MM.1S (cell line): ENCODE measurements around the gene SLC1A2.

Source experiments
- EZH2 ChIP-seq: fragments of 300-600 bp; sonication (generic); optimal IDR thresholded peaks from 2 replicates; pipeline ENCODE3; 2017; ENCODE audit warnings: low read depth, mild to moderate bottlenecking, antibody characterized with exemption, low read length, mixed read lengths
- TF ChIP-seq, protein P1 (sequence below): fragments of 300-600 bp; sonication (generic); IDR thresholded peaks from 2 replicates; pipeline ENCODE4 v1.5.1; 2016; ENCODE audit warnings: antibody characterized with exemption, low read length, mixed read lengths

- TF ChIP-seq, protein P1, sequence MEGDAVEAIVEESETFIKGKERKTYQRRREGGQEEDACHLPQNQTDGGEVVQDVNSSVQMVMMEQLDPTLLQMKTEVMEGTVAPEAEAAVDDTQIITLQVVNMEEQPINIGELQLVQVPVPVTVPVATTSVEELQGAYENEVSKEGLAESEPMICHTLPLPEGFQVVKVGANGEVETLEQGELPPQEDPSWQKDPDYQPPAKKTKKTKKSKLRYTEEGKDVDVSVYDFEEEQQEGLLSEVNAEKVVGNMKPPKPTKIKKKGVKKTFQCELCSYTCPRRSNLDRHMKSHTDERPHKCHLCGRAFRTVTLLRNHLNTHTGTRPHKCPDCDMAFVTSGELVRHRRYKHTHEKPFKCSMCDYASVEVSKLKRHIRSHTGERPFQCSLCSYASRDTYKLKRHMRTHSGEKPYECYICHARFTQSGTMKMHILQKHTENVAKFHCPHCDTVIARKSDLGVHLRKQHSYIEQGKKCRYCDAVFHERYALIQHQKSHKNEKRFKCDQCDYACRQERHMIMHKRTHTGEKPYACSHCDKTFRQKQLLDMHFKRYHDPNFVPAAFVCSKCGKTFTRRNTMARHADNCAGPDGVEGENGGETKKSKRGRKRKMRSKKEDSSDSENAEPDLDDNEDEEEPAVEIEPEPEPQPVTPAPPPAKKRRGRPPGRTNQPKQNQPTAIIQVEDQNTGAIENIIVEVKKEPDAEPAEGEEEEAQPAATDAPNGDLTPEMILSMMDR, result no peak
- no peak for TF ChIP-seq EZH2
Observed at GRCh38 chr11:35304900-35305460, 114.4 kb downstream of the SLC1A2 start.
